Mesothelial cell of epicardium (in vitro differentiated cells): ENCODE results near the gene YWHAG. TPM values are rescaled to one million over a fixed set of nuclear protein-coding genes. Genes with fewer than 3 reads are reported as not detected.

Experiments used
- DNase-seq, 2 experiments: peaks; one replicate each; pipeline ENCODE4 v3.0.0; 2021; ENCODE audit warnings: low spot score in 2 of 2; ENCODE audit not compliant: unreplicated experiment in 2 of 2
- H3K27ac Mint-ChIP-seq: 2 replicates; pipeline ENCODE4 v1.8.0; 2021; ENCODE audit warnings: mixed read lengths
- H3K27me3 Mint-ChIP-seq: 2 replicates; pipeline ENCODE4 v1.8.0; 2021; ENCODE audit warnings: low read depth, mixed read lengths
- H3K36me3 Mint-ChIP-seq: 2 replicates; pipeline ENCODE4 v1.8.0; 2021; ENCODE audit warnings: mixed read lengths
- H3K4me1 Mint-ChIP-seq: 2 replicates; pipeline ENCODE4 v1.8.0; 2021; ENCODE audit warnings: mixed read lengths
- H3K4me3 Mint-ChIP-seq: 2 replicates; pipeline ENCODE4 v1.8.0; 2021; ENCODE audit warnings: mild to moderate bottlenecking, moderate library complexity, mixed read lengths
- H3K9me3 Mint-ChIP-seq: 2 replicates; pipeline ENCODE4 v1.8.0; 2021; ENCODE audit warnings: mixed read lengths
- total RNA-seq: library from RNA; stranded (reverse); gene quantifications from 3 replicates; pipeline ENCODE4 v1.2.1, GENCODE V29; 2021
- TF ChIP-seq, protein P1 (sequence below): fragments of 200-600 bp; sonication (generic); IDR thresholded peaks from one replicate; pipeline ENCODE4 v1.5.0; 2021; ENCODE audit warnings: antibody characterized with exemption; ENCODE audit not compliant: unreplicated experiment

The YWHAG gene
- total RNA-seq, 1 donor from 2014 or later, result 145 TPM

DNA sequence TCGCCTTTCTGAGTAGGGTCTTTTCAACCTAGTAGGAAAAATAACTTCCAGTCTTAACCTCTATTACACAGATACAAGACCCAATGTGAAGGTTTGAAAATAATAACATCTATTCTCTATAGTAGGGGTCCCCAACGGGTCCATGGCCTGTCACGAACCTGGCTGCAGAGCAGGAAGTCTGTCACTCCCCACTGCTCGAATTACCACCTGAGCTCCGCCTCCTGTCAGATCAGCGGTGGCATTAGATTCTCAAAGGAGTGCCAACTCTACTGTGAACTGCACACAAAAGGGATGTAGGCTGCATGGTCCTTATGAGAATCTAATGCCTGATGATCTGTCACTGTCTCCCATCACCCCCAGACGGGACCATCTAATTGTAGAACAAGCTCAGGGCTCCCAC lies 7.4 kb downstream of the YWHAG start:
- no peaks in the 10 kb centered on the region for H3K27me3 Mint-ChIP-seq
- H3K4me1 Mint-ChIP-seq, result peaks cover 24% of the 10 kb centered on the region
- H3K4me3 Mint-ChIP-seq, result no peak overlapping the region
- peaks cover 16% of the 10 kb centered on the region for H3K9me3 Mint-ChIP-seq
- peaks cover 59% of the 10 kb centered on the region for H3K36me3 Mint-ChIP-seq
- TF ChIP-seq, protein P1, sequence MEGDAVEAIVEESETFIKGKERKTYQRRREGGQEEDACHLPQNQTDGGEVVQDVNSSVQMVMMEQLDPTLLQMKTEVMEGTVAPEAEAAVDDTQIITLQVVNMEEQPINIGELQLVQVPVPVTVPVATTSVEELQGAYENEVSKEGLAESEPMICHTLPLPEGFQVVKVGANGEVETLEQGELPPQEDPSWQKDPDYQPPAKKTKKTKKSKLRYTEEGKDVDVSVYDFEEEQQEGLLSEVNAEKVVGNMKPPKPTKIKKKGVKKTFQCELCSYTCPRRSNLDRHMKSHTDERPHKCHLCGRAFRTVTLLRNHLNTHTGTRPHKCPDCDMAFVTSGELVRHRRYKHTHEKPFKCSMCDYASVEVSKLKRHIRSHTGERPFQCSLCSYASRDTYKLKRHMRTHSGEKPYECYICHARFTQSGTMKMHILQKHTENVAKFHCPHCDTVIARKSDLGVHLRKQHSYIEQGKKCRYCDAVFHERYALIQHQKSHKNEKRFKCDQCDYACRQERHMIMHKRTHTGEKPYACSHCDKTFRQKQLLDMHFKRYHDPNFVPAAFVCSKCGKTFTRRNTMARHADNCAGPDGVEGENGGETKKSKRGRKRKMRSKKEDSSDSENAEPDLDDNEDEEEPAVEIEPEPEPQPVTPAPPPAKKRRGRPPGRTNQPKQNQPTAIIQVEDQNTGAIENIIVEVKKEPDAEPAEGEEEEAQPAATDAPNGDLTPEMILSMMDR, result no peak
- peak overlapping the region; percentile 20 for H3K27ac Mint-ChIP-seq
- no peak for DNase-seq

DNA sequence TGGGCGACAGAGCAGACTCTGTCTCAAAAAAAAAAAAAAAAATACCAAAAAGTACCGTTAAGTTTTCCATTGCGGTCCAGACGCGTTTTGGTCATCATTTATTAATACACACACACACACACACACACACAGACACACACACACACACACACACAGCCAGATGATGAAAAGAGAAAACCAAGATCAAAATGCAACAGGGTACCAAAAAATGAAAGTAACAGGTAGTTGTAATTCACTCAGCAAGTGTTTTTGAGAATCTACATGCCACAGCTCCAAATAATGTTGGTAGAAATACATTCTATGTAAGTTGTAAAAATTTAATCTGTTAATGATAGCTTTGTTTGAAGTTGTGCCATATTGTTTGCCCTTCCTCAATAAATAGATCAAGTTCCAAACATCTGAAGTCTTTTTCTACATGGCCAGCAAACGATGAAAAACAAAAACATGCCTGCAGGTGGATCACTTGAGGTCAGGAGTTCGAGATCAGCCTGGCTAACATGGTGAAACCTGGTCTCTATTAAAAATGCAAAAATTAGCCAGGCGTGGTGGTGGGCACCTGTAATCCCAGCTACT lies 9.4 kb downstream of the YWHAG start:
- Mint-ChIP-seq H3K9me3 (peaks cover 12% of the 10 kb centered on the region), H3K27me3 (no peaks in the 10 kb centered on the region), H3K36me3 (peaks cover 55% of the 10 kb centered on the region), H3K4me3 (no peak overlapping the region), H3K27ac (no peak overlapping the region), H3K4me1 (peaks cover 10% of the 10 kb centered on the region)
- DNase-seq, result no peak
- TF ChIP-seq, protein P1, result no peak

DNA sequence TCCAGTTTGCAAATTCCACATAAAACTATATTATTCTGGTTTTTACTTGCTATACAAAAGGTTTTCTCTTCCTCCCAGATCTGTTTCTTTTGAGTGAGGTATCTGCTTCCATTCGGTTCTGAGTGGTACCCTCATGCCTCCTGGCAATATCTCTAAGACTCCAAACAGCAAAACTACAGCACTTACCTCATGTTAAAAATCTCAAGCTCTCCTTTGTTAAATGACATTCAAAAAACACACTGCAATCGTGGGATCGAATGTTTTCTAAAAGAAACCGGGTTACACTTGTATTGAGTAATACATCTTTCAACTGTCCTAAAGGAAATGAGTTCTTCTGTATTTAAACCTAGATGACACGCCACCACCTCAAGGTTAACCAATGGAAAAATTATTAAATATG lies 11.1 kb downstream of the YWHAG start:
- H3K9me3 Mint-ChIP-seq, result peaks cover 12% of the 10 kb centered on the region
- H3K27ac Mint-ChIP-seq, result no peak overlapping the region
- H3K4me3 Mint-ChIP-seq, result no peak overlapping the region
- peaks cover 64% of the 10 kb centered on the region for H3K36me3 Mint-ChIP-seq
- TF ChIP-seq, protein P1, result no peak
- no peak for DNase-seq
- peaks cover 9% of the 10 kb centered on the region for H3K4me1 Mint-ChIP-seq
- H3K27me3 Mint-ChIP-seq, result no peaks in the 10 kb centered on the region

DNA sequence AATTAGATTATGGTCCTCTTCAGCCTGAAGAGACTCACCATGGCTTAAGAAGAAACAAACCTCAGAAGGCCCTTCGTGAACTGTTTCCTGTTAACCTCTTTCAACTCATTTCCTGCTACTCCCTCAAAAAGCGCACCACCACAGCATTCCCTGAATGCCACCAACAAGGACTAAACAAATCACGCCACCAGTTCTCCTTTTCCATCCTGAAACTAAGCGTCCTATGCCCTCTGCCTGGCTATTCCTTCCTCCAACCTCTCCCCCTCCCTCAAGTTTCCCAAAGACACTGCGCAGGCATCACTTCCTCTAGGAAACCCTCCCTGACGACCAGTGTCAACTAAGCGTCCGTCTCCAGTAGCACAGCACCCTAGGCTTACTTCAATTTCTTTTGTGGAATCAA lies 12.0 kb downstream of the YWHAG start:
- Mint-ChIP-seq H3K27me3 (no peaks in the 10 kb centered on the region), H3K4me1 (peaks cover 5% of the 10 kb centered on the region), H3K27ac (peak overlapping the region; percentile 32), H3K9me3 (peaks cover 9% of the 10 kb centered on the region), H3K36me3 (peaks cover 59% of the 10 kb centered on the region), H3K4me3 (no peak overlapping the region)
- no peak for DNase-seq
- TF ChIP-seq, protein P1, result no peak

DNA sequence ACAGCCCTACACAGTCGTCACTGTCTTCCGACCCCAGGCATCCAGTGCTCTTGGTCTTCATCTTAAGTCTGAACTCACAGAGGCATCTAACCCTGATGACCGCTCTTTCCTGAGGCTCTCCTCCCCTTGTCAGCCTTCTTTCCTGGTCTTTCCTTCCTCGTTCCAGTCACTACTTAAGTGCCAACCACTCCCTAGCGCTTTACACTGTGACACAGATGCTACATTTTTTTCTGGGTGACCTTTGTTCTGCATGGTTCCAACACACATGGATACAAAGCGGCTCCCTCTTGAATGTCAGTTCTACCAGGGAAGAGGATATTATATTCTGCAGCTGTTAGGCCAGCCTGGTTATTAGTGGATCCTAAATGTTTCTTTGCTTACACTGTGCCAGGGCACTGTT lies 12.7 kb downstream of the YWHAG start:
- H3K4me3 Mint-ChIP-seq, result no peak overlapping the region
- peaks cover 7% of the 10 kb centered on the region for H3K4me1 Mint-ChIP-seq
- no peaks in the 10 kb centered on the region for H3K27me3 Mint-ChIP-seq
- no peak overlapping the region for H3K27ac Mint-ChIP-seq
- peaks cover 2% of the 10 kb centered on the region for H3K9me3 Mint-ChIP-seq
- H3K36me3 Mint-ChIP-seq, result peaks cover 53% of the 10 kb centered on the region
- DNase-seq, result no peak
- TF ChIP-seq, protein P1, result no peak

DNA sequence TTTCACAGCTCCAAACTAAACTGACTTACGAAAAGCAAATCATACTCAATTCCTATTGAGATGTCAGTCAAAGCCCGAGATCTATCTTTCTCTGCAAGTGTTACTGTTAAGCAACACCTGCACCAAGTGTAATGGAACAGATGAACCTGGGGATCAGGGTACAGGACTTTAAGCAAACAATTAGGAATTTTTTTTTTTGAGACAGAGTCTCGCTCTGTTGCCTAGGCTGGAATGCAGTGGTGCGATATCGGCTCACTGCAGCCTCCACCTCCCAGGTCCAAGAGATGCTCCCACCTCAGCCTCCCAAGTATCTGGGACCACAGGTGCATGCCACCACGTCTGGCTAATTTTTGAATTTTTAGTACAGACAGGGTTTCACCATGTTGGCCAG lies 14.9 kb downstream of the YWHAG start:
- Mint-ChIP-seq H3K27me3 (no peaks in the 10 kb centered on the region), H3K27ac (no peak overlapping the region), H3K9me3 (no peaks in the 10 kb centered on the region), H3K4me1 (peaks cover 13% of the 10 kb centered on the region), H3K4me3 (no peak overlapping the region), H3K36me3 (peaks cover 49% of the 10 kb centered on the region)
- TF ChIP-seq, protein P1, result no peak
- no peak for DNase-seq
